Measurements from ENCODE around the gene ARHGAP18.

DNA sequence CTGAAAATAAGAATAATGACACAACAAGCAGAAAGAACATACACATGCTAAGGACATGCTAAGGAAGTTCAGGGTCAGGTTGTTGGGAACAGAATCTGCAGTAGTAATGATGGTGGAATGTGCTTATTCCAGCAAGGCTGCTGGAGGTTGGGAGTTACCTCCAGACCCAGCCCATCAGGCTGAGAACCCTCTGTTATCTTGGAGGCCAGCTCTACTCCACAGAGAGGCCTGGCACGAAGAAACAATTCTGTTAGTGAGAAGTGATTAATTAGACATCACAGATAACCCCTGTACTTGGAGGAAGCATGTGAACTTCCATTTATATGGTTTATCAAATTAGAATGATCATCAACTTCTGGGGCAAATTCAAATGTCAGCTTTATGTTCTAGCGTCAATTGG is 22.1 kb upstream of the ARHGAP18 start:
- TF ChIP-seq, protein P1, sequence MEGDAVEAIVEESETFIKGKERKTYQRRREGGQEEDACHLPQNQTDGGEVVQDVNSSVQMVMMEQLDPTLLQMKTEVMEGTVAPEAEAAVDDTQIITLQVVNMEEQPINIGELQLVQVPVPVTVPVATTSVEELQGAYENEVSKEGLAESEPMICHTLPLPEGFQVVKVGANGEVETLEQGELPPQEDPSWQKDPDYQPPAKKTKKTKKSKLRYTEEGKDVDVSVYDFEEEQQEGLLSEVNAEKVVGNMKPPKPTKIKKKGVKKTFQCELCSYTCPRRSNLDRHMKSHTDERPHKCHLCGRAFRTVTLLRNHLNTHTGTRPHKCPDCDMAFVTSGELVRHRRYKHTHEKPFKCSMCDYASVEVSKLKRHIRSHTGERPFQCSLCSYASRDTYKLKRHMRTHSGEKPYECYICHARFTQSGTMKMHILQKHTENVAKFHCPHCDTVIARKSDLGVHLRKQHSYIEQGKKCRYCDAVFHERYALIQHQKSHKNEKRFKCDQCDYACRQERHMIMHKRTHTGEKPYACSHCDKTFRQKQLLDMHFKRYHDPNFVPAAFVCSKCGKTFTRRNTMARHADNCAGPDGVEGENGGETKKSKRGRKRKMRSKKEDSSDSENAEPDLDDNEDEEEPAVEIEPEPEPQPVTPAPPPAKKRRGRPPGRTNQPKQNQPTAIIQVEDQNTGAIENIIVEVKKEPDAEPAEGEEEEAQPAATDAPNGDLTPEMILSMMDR (IDR thresholded peaks at IDR 0.05) = no peak
- no peak for TF ChIP-seq POLR2A (IDR thresholded peaks at IDR 0.05)

All from testis (tissue), 2 donors.